IMR-90 (cell line): ENCODE data around the gene AAR2. TPM values are rescaled to one million over a fixed set of nuclear protein-coding genes. Genes with fewer than 3 reads are reported as not detected.

Experiments used
- ATAC-seq: fragments of 200-7000 bp; cut with Tn5 transposase; 2 replicates; pipeline ENCODE4 v1.9.1; 2020; ENCODE audit warnings: low read depth, mild to moderate bottlenecking, moderate library complexity
- BruUV-seq: library from RNA; stranded (reverse); fragments of 400-500 nt; replicated peaks from 2 replicates; lab custom pipeline; 2021; lab: Mats Ljungman, UMichigan
- CTCF ChIA-PET: fragments of 300-600 bp; formaldehyde crosslinking; extraction: SDS; loops from one replicate; lab custom pipeline; 2021; ENCODE audit warnings: antibody characterized with exemption; lab: Yijun Ruan, JAX
- POLR2A ChIA-PET: fragments of 300-600 bp; sonication (Branson Sonifier 250); formaldehyde crosslinking; loops from one replicate; lab custom pipeline; 2022; ENCODE audit warnings: antibody characterized with exemption; ENCODE audit not compliant: unreplicated experiment; lab: Charles Lee
- DNase-seq: peaks from one replicate; pipeline ENCODE4 v3.0.0; 2013
- H2AFZ ChIP-seq: replicated peaks from 2 replicates; pipeline ENCODE3; 2013; ENCODE audit warnings: low read length, mild to moderate bottlenecking; ENCODE audit not compliant: poor library complexity
- H2AK5ac ChIP-seq: 2 replicates; pipeline ENCODE4 v1.6.1; 2013; ENCODE audit warnings: low read depth, low read length, inconsistent platforms
- H2AK9ac ChIP-seq: replicated peaks from 2 replicates; pipeline ENCODE3; 2013; ENCODE audit warnings: mild to moderate bottlenecking, low read depth, low read length, moderate library complexity; ENCODE audit not compliant: poor library complexity
- H2BK120ac ChIP-seq: 2 replicates; pipeline ENCODE4 v1.6.1; 2013; ENCODE audit warnings: low read depth, low read length, inconsistent platforms
- H2BK15ac ChIP-seq: 3 replicates; pipeline ENCODE4 v1.6.1; 2013; ENCODE audit warnings: low read depth, low read length, inconsistent platforms
- H2BK20ac ChIP-seq: 2 replicates; pipeline ENCODE4 v1.6.1; 2013; ENCODE audit warnings: low read depth, mild to moderate bottlenecking, inconsistent platforms, low read length, moderate library complexity
- H2BK5ac ChIP-seq: 2 replicates; pipeline ENCODE4 v1.6.1; 2013; ENCODE audit warnings: mild to moderate bottlenecking, low read depth, low read length, inconsistent platforms; ENCODE audit not compliant: poor library complexity, severe bottlenecking
- H3K14ac ChIP-seq: replicated peaks from 2 replicates; pipeline ENCODE4 v1.6.1; 2013; ENCODE audit warnings: low read depth, low read length, inconsistent platforms
- H3K18ac ChIP-seq: 2 replicates; pipeline ENCODE4 v1.6.1; 2013; ENCODE audit warnings: low read depth, low read length, control low read depth
- H3K23ac ChIP-seq: 2 replicates; pipeline ENCODE4 v1.6.1; 2013; ENCODE audit warnings: low read depth, low read length, inconsistent platforms
- H3K27ac ChIP-seq: 2 replicates; pipeline ENCODE4 v1.5.1; 2013; ENCODE audit warnings: mild to moderate bottlenecking, control low read depth, low read length; ENCODE audit not compliant: insufficient read depth
- H3K27me3 ChIP-seq: 2 replicates; pipeline ENCODE4 v1.6.1; 2013; ENCODE audit warnings: low read length; ENCODE audit not compliant: control insufficient read depth, insufficient read depth
- H3K36me3 ChIP-seq: 2 replicates; pipeline ENCODE4 v1.6.1; 2013; ENCODE audit warnings: low read length, mixed read lengths; ENCODE audit not compliant: control insufficient read depth, insufficient read depth
- H3K4ac ChIP-seq: 2 replicates; pipeline ENCODE4 v1.6.1; 2013; ENCODE audit warnings: low read depth, low read length, inconsistent platforms
- H3K4me1 ChIP-seq: 2 replicates; pipeline ENCODE4 v1.6.1; 2013; ENCODE audit warnings: low read length, mixed read lengths; ENCODE audit not compliant: control insufficient read depth, insufficient read depth
- H3K4me2 ChIP-seq: 2 replicates; pipeline ENCODE4 v1.6.1; 2013; ENCODE audit warnings: low read depth, mild to moderate bottlenecking, control low read depth, low read length, moderate library complexity
- H3K4me3 ChIP-seq: 2 replicates; pipeline ENCODE4 v1.5.1; 2013; ENCODE audit warnings: low read depth, mild to moderate bottlenecking, control low read depth, low read length, moderate library complexity; ENCODE audit not compliant: insufficient read depth
- H3K56ac ChIP-seq: 2 replicates; pipeline ENCODE4 v1.6.1; 2013; ENCODE audit warnings: low read length, inconsistent platforms; ENCODE audit not compliant: insufficient read depth; ENCODE audit errors: extremely low read depth
- H3K79me1 ChIP-seq, 2 experiments: 2 replicates each; pipeline ENCODE4 v1.6.1; 2013; ENCODE audit warnings: low read length in 2 of 2, inconsistent platforms in 1 of 2, low read depth in 1 of 2
- H3K9ac ChIP-seq: 2 replicates; pipeline ENCODE4 v1.6.1; 2013; ENCODE audit warnings: low read depth, low read length, control low read depth
- H3K9me1 ChIP-seq: 2 replicates; pipeline ENCODE4 v1.6.1; 2013; ENCODE audit warnings: low read length, inconsistent platforms; ENCODE audit not compliant: insufficient read depth
- H3K9me3 ChIP-seq: 2 replicates; pipeline ENCODE4 v1.6.1; 2013; ENCODE audit warnings: low read length; ENCODE audit not compliant: control insufficient read depth, insufficient read depth
- H4K20me1 ChIP-seq: 2 replicates; pipeline ENCODE4 v1.6.1; 2013; ENCODE audit warnings: low read length, inconsistent platforms; ENCODE audit not compliant: insufficient read depth
- H4K5ac ChIP-seq: 2 replicates; pipeline ENCODE4 v1.6.1; 2013; ENCODE audit warnings: mild to moderate bottlenecking, low read depth, low read length, control low read depth
- H4K8ac ChIP-seq, 2 experiments: 2 replicates each; pipeline ENCODE4 v1.6.1; 2013; ENCODE audit warnings: low read depth in 2 of 2, low read length in 2 of 2, control low read depth in 1 of 2, inconsistent platforms in 1 of 2
- H4K91ac ChIP-seq: 2 replicates; pipeline ENCODE4 v1.6.1; 2013; ENCODE audit warnings: low read depth, low read length, inconsistent platforms; ENCODE audit not compliant: insufficient read depth
- CEBPB ChIP-seq: IDR thresholded peaks from 2 replicates; pipeline ENCODE4 v1.6.1; 2012; ENCODE audit warnings: low read depth, low read length, improper control_type of control experiment
- MXI1 ChIP-seq: IDR thresholded peaks from 2 replicates; pipeline ENCODE4 v1.6.1; 2012; ENCODE audit warnings: low read depth, mild to moderate bottlenecking, low read length, moderate library complexity, borderline replicate concordance
- RCOR1 ChIP-seq: IDR thresholded peaks from 2 replicates; pipeline ENCODE4 v1.6.1; 2012; ENCODE audit warnings: mild to moderate bottlenecking, low read length, improper control_type of control experiment; ENCODE audit not compliant: insufficient replicate concordance
- USF2 ChIP-seq: fragments of 150-350 bp; IDR thresholded peaks from 2 replicates; pipeline ENCODE4 v1.6.1; 2017; ENCODE audit warnings: mild to moderate bottlenecking, antibody characterized with exemption, low read length, low read depth
- WGBS, 2 experiments: methylation state at CpG; one replicate each; pipeline versions ENCODE4 v1.1.5 to v1.1.7; 2013; ENCODE audit warnings: missing lambda C conversion rate in 2 of 2; ENCODE audit not compliant: insufficient read length in 1 of 2; ENCODE audit errors: extremely low coverage in 2 of 2; 5-methylcytosine and 5-hydroxymethylcytosine counted together
- dilution Hi-C: fragments of 300-500 bp; cut with HindIII; formaldehyde crosslinking; loops from one replicate; pipeline ENCODE4 v1.14.3; 2018; ENCODE audit warnings: low sequenced_read_pairs; ENCODE audit not compliant: unreplicated experiment
- in situ Hi-C: fragments of 300-500 bp; cut with MboI; formaldehyde crosslinking; loops from 3 replicates; pipeline ENCODE4 v1.14.3; 2019; ENCODE audit warnings: low sequenced_read_pairs, inconsistent platforms, mixed read lengths
- intact Hi-C: fragments of 100-400 bp; cut with micrococcal nuclease; formaldehyde crosslinking; loops from 2 replicates; pipeline ENCODE4 v1.10.0; 2022
- polyA plus RNA-seq, 3 experiments: library from polyadenylated mRNA; depleted of rRNA; stranded (reverse); fragments of >200 nt; gene quantifications; 2 replicates each; pipeline ENCODE4 v1.2.3, GENCODE V29; 2012; ENCODE audit warnings: low replicate concordance in 1 of 3
- total RNA-seq: library from RNA; depleted of rRNA; stranded (reverse); fragments of >200 nt; gene quantifications from 2 replicates; pipeline ENCODE4 v1.2.3, GENCODE V29; 2012
- TF ChIP-seq, protein P1 (sequence below): fragments of 150-350 bp; IDR thresholded peaks from 2 replicates; pipeline ENCODE4 v1.6.1; 2016; ENCODE audit warnings: low read depth, mild to moderate bottlenecking, low read length, moderate library complexity, borderline replicate concordance

AAR2 gene
- total and polyA plus RNA-seq, 2 of the 4 experiments (the other 2 are of a cell fraction), result 28.2 to 35.8 TPM

DNA sequence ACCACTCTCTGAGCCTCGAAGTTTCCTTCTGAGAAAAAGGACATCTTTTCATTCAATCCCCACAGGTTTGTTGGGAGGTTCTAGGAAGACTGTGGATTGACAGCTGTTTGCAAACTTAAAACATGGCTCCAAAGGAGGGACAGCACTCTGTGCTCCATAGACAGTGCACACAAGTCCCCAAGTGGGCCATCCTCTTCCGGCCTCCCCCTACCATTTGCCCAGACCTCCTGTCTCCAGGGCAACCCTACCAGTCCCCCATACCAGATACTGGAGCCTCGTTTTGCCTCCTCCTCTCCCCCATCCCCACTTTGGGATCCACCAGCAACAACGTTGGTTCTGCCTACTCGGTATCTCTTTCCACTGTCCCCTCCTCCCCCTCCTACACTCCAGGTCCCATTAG, 61.4 kb downstream of the AAR2 start:
- Histone ChIP-seq H3K4me2 (no peak overlapping the region), H3K4ac (no peak overlapping the region), H3K14ac (no peak overlapping the region), H3K4me1 (no peaks in the 10 kb centered on the region), H2AFZ (no peak overlapping the region), H2BK5ac (no peak overlapping the region), H2BK120ac (no peak overlapping the region), H3K56ac (no peak overlapping the region), H3K36me3 (no peaks in the 10 kb centered on the region), H2BK20ac (no peak overlapping the region), H4K5ac (no peak overlapping the region), H2BK15ac (no peak overlapping the region), H3K4me3 (no peak overlapping the region), H4K20me1 (no peaks in the 10 kb centered on the region), H3K27me3 (peaks cover 39% of the 10 kb centered on the region), H4K91ac (no peak overlapping the region), H3K79me1 (no peaks in the 10 kb centered on the region), H3K9me1 (no peaks in the 10 kb centered on the region), H4K8ac (no peak overlapping the region), H3K9me3 (no peaks in the 10 kb centered on the region), H3K23ac (no peak overlapping the region), H3K18ac (no peak overlapping the region), H3K27ac (no peak overlapping the region), H2AK5ac (no peak overlapping the region), H3K9ac (no peak overlapping the region), H2AK9ac (no peak overlapping the region)
- BruUV-seq, result no TSS peak
- ChIA-PET POLR2A (no interaction called here), CTCF (no interaction called here)
- ATAC-seq (no peak), DNase-seq (no peak)
- dilution Hi-C loops, result no loop called here
- TF ChIP-seq, protein P1, sequence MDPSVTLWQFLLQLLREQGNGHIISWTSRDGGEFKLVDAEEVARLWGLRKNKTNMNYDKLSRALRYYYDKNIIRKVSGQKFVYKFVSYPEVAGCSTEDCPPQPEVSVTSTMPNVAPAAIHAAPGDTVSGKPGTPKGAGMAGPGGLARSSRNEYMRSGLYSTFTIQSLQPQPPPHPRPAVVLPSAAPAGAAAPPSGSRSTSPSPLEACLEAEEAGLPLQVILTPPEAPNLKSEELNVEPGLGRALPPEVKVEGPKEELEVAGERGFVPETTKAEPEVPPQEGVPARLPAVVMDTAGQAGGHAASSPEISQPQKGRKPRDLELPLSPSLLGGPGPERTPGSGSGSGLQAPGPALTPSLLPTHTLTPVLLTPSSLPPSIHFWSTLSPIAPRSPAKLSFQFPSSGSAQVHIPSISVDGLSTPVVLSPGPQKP, result no peak
- no peak for TF ChIP-seq MXI1
- TF ChIP-seq RCOR1, result no peak
- no peak for TF ChIP-seq CEBPB
- TF ChIP-seq USF2, result no peak
- WGBS, 2 experiments, result 45% methylated on average over 3 of the region's 5 CpGs; no CpG with 5 or more reads in 1 of the 2 experiments
- in situ Hi-C loops, result no loop called here
- intact Hi-C loops, result no loop called here
